SK-N-SH (cell line): Measurements from ENCODE around the gene ADD3. TPM values are rescaled to one million over a fixed set of nuclear protein-coding genes. Genes with fewer than 3 reads are reported as not detected.

ENCODE experiments used
- CHD2 ChIP-seq: fragments of 150-350 bp; IDR thresholded peaks from 2 replicates; pipeline ENCODE4 v1.6.1; 2018; ENCODE audit warnings: low read length; ENCODE audit not compliant: partially characterized antibody
- CTCF ChIP-seq: fragments of 200-600 bp; sonication (generic); IDR thresholded peaks from 2 replicates; pipeline ENCODE4 v1.6.1; 2017; ENCODE audit warnings: antibody characterized with exemption, mild to moderate bottlenecking, moderate library complexity
- ELF1 ChIP-seq: IDR thresholded peaks from 2 replicates; pipeline ENCODE4 v1.4.0; 2012
- EP300 ChIP-seq, 2 experiments: IDR thresholded peaks; 2 replicates each; pipeline versions ENCODE4 v1.4.0 to v1.6.1; 2012; ENCODE audit warnings: borderline replicate concordance in 1 of 2, low read depth in 1 of 2, low read length in 1 of 2
- FOSL2 ChIP-seq: IDR thresholded peaks from 2 replicates; pipeline ENCODE4 v1.4.0; 2012; ENCODE audit warnings: low read depth, mild to moderate bottlenecking, moderate library complexity, borderline replicate concordance
- FOXJ3 ChIP-seq: sonication (generic); formaldehyde crosslinking; IDR thresholded peaks from 2 replicates; pipeline ENCODE4 v1.5.1; 2020; ENCODE audit warnings: mild to moderate bottlenecking, missing genetic modification reagents
- GABPA ChIP-seq: IDR thresholded peaks from 2 replicates; pipeline ENCODE4 v1.4.0; 2012; ENCODE audit warnings: low read depth, mild to moderate bottlenecking
- IRF3 ChIP-seq: fragments of 150-350 bp; IDR thresholded peaks from 2 replicates; pipeline ENCODE4 v1.6.1; 2016; ENCODE audit warnings: mild to moderate bottlenecking, low read depth, low read length
- MEF2A ChIP-seq: IDR thresholded peaks from 2 replicates; pipeline ENCODE4 v1.4.0; 2012; ENCODE audit warnings: low read depth, borderline replicate concordance
- PBX3 ChIP-seq: IDR thresholded peaks from 2 replicates; pipeline ENCODE4; 2012
- RCOR1 ChIP-seq: fragments of 150-350 bp; IDR thresholded peaks from 2 replicates; pipeline ENCODE4 v1.6.1; 2017; ENCODE audit warnings: antibody characterized with exemption, low read length
- REST ChIP-seq: IDR thresholded peaks from 2 replicates; pipeline ENCODE4 v1.6.1; 2012; ENCODE audit warnings: mild to moderate bottlenecking, low read depth, low read length, moderate library complexity
- RXRA ChIP-seq: IDR thresholded peaks from 2 replicates; pipeline ENCODE4 v1.4.0; 2012; ENCODE audit warnings: low read depth, mild to moderate bottlenecking, borderline replicate concordance
- SMC3 ChIP-seq: IDR thresholded peaks from 2 replicates; pipeline ENCODE4 v1.6.1; 2012; ENCODE audit warnings: low read depth, low read length, improper control_type of control experiment
- TAF1 ChIP-seq: IDR thresholded peaks from 2 replicates; pipeline ENCODE4 v1.6.1; 2012; ENCODE audit warnings: low read depth, mild to moderate bottlenecking, low read length, moderate library complexity, borderline replicate concordance
- TCF12 ChIP-seq: IDR thresholded peaks from 2 replicates; pipeline ENCODE4 v1.4.0; 2012
- USF1 ChIP-seq: IDR thresholded peaks from 2 replicates; pipeline ENCODE4 v1.4.0; 2012; ENCODE audit warnings: low read depth, borderline replicate concordance
- USF2 ChIP-seq: fragments of 150-350 bp; IDR thresholded peaks from 2 replicates; pipeline ENCODE4 v1.6.1; 2017; ENCODE audit warnings: antibody characterized with exemption, low read length, low read depth, borderline replicate concordance
- polyA plus RNA-seq, 3 experiments: library from polyadenylated mRNA; depleted of rRNA; stranded (reverse); fragments of >200 nt; gene quantifications; 2 replicates each; pipeline ENCODE4 v1.2.3, GENCODE V29; 2012

ADD3 gene
- polyA plus RNA-seq, 1 of the 3 experiments (the other 2 are of a cell fraction): 27.6 TPM

GRCh38 chr10:110074758-110075671, 67.2 kb downstream of the ADD3 start (continued):
- TF ChIP-seq USF2 (no peak), FOSL2 (no peak; the same call in 1 of the 2 replicates), GABPA (no peak), FOXJ3 (CRISPR knock-in tag) (no peak), EP300 (IDR thresholded peaks at IDR 0.05; ENCODE audit: borderline replicate concordance in 1 of 2, low read depth in 1 of 2, low read length in 1 of 2) (peak in 1 of 2 experiments; percentile 80; a peak in 1 of 4 replicates), IRF3 (no peak), TCF12 (peak; percentile 97), SMC3 (no peak), USF1 (no peak), RCOR1 (no peak), CTCF (no peak), REST (no peak), TAF1 (no peak), CHD2 (no peak), RXRA (0 out of 2 replicates have a peak, but pooled peaks have one; percentile 50), PBX3 (peak; percentile 83), MEF2A (no peak), ELF1 (no peak)
